ENCODE measurements around the gene ATP10A.

ATP10A gene

GRCh38 chr15:25716414-25717126 is 146.6 kb downstream of the ATP10A start:
- H3K36me3 ChIP-seq (ENCODE audit: control insufficient read depth in 1 of 2, insufficient read depth in 2 of 2, low read length in 2 of 2) = no peaks in the 10 kb centered on the region
- no peak overlapping the region for H2AK5ac ChIP-seq (ENCODE audit: low read length)
- H3K9ac ChIP-seq (ENCODE audit: low read length) = no peak overlapping the region
- H3K9me3 ChIP-seq (ENCODE audit: insufficient read depth, low read depth, low read length) = no peaks in the 10 kb centered on the region
- no peak overlapping the region for H2BK12ac ChIP-seq (ENCODE audit: low read length)
- no peak overlapping the region for H4K8ac ChIP-seq (ENCODE audit: low read depth, low read length)
- H3K18ac ChIP-seq (ENCODE audit: low read length) = no peak overlapping the region
- H2AFZ ChIP-seq (ENCODE audit: insufficient read depth, low read length, poor library complexity) = no peak overlapping the region
- H3K27ac ChIP-seq (ENCODE audit: low read depth, low read length) = no peak overlapping the region
- H3K79me1 ChIP-seq (ENCODE audit: low read length) = no peaks in the 10 kb centered on the region
- H3K4ac ChIP-seq (ENCODE audit: low read depth, low read length) = no peak overlapping the region
- H3K14ac ChIP-seq (ENCODE audit: low read length) = no peak overlapping the region
- DNase-seq = no peak
- H4K91ac ChIP-seq (ENCODE audit: low read depth, low read length) = no peak overlapping the region
- H3K79me2 ChIP-seq (ENCODE audit: control insufficient read depth, insufficient read depth, low read length, poor library complexity) = no peaks in the 10 kb centered on the region
- WGBS (ENCODE audit: extremely low coverage, insufficient coverage, insufficient read length) = no CpG with 5 or more reads among the region's 21 CpGs
- no peaks in the 10 kb centered on the region for H3K4me1 ChIP-seq (ENCODE audit: control insufficient read depth in 1 of 2, insufficient read depth in 2 of 2, low read length in 2 of 2)
- no peak overlapping the region for H3K23ac ChIP-seq (ENCODE audit: low read length)
- no peak overlapping the region for H2BK120ac ChIP-seq (ENCODE audit: insufficient read depth, low read length, poor library complexity)
- no peak overlapping the region for H3K4me2 ChIP-seq (ENCODE audit: low read length)
- H3K27me3 ChIP-seq (ENCODE audit: insufficient read depth, low read length) = no peaks in the 10 kb centered on the region
- no peak overlapping the region for H3K4me3 ChIP-seq (ENCODE audit: low read depth, low read length)
- no peak overlapping the region for H4K12ac ChIP-seq (ENCODE audit: low read depth, low read length)
- no peak overlapping the region for H2BK5ac ChIP-seq (ENCODE audit: low read depth, low read length, poor library complexity)

- Histone ChIP-seq H3K27me3 (ENCODE audit: insufficient read depth, low read length) (no peaks in the 10 kb centered on the region), H3K4me2 (ENCODE audit: low read length) (no peak overlapping the region), H3K23ac (ENCODE audit: low read length) (no peak overlapping the region), H4K8ac (ENCODE audit: low read depth, low read length) (no peak overlapping the region), H2BK5ac (ENCODE audit: low read depth, low read length, poor library complexity) (no peak overlapping the region), H4K91ac (ENCODE audit: low read depth, low read length) (no peak overlapping the region), H3K4ac (ENCODE audit: low read depth, low read length) (no peak overlapping the region), H3K18ac (ENCODE audit: low read length) (no peak overlapping the region), H3K36me3 (ENCODE audit: control insufficient read depth in 1 of 2, insufficient read depth in 2 of 2, low read length in 2 of 2) (no peaks in the 10 kb centered on the region), H4K12ac (ENCODE audit: low read depth, low read length) (no peak overlapping the region), H3K9ac (ENCODE audit: low read length) (no peak overlapping the region), H3K14ac (ENCODE audit: low read length) (no peak overlapping the region), H2AFZ (ENCODE audit: insufficient read depth, low read length, poor library complexity) (no peak overlapping the region), H3K27ac (ENCODE audit: low read depth, low read length) (no peak overlapping the region), H2BK120ac (ENCODE audit: insufficient read depth, low read length, poor library complexity) (no peak overlapping the region), H3K79me1 (ENCODE audit: low read length) (no peaks in the 10 kb centered on the region), H2BK12ac (ENCODE audit: low read length) (no peak overlapping the region), H2AK5ac (ENCODE audit: low read length) (no peak overlapping the region), H3K9me3 (ENCODE audit: insufficient read depth, low read depth, low read length) (no peaks in the 10 kb centered on the region), H3K4me1 (ENCODE audit: control insufficient read depth in 1 of 2, insufficient read depth in 2 of 2, low read length in 2 of 2) (no peaks in the 10 kb centered on the region), H3K79me2 (ENCODE audit: control insufficient read depth, insufficient read depth, low read length, poor library complexity) (no peaks in the 10 kb centered on the region), H3K4me3 (ENCODE audit: low read depth, low read length) (no peak overlapping the region)
- no CpG with 5 or more reads among the region's 18 CpGs for WGBS (ENCODE audit: extremely low coverage, insufficient coverage, insufficient read length)
- DNase-seq = no peak
These were observed 147.4 kb downstream of the ATP10A start for GRCh38 chr15:25715536-25716413.

- Histone ChIP-seq H2BK120ac (ENCODE audit: insufficient read depth, low read length, poor library complexity) (no peak overlapping the region), H3K9ac (ENCODE audit: low read length) (no peak overlapping the region), H3K18ac (ENCODE audit: low read length) (no peak overlapping the region), H3K14ac (ENCODE audit: low read length) (no peak overlapping the region), H3K23ac (ENCODE audit: low read length) (no peak overlapping the region), H3K4me1 (ENCODE audit: control insufficient read depth in 1 of 2, insufficient read depth in 2 of 2, low read length in 2 of 2) (no peaks in the 10 kb centered on the region), H4K8ac (ENCODE audit: low read depth, low read length) (no peak overlapping the region), H3K27me3 (ENCODE audit: insufficient read depth, low read length) (no peaks in the 10 kb centered on the region), H3K79me2 (ENCODE audit: control insufficient read depth, insufficient read depth, low read length, poor library complexity) (no peaks in the 10 kb centered on the region), H2AFZ (ENCODE audit: insufficient read depth, low read length, poor library complexity) (no peak overlapping the region), H2BK5ac (ENCODE audit: low read depth, low read length, poor library complexity) (no peak overlapping the region), H3K27ac (ENCODE audit: low read depth, low read length) (no peak overlapping the region), H2BK12ac (ENCODE audit: low read length) (no peak overlapping the region), H2AK5ac (ENCODE audit: low read length) (no peak overlapping the region), H3K4ac (ENCODE audit: low read depth, low read length) (no peak overlapping the region), H3K9me3 (ENCODE audit: insufficient read depth, low read depth, low read length) (no peaks in the 10 kb centered on the region), H3K36me3 (ENCODE audit: control insufficient read depth in 1 of 2, insufficient read depth in 2 of 2, low read length in 2 of 2) (no peaks in the 10 kb centered on the region), H3K4me3 (ENCODE audit: low read depth, low read length) (no peak overlapping the region), H4K12ac (ENCODE audit: low read depth, low read length) (no peak overlapping the region), H3K4me2 (ENCODE audit: low read length) (no peak overlapping the region), H3K79me1 (ENCODE audit: low read length) (no peaks in the 10 kb centered on the region), H4K91ac (ENCODE audit: low read depth, low read length) (no peak overlapping the region)
- no CpG with 5 or more reads among the region's 3 CpGs for WGBS (ENCODE audit: extremely low coverage, insufficient coverage, insufficient read length)
- no peak for DNase-seq
These were observed 148.6 kb downstream of the ATP10A start for GRCh38 chr15:25714538-25714840.

GRCh38 chr15:25713736-25714537 is 149.2 kb downstream of the ATP10A start:
- Histone ChIP-seq H2BK12ac (ENCODE audit: low read length) (no peak overlapping the region), H2AK5ac (ENCODE audit: low read length) (no peak overlapping the region), H2BK5ac (ENCODE audit: low read depth, low read length, poor library complexity) (no peak overlapping the region), H3K23ac (ENCODE audit: low read length) (no peak overlapping the region), H3K79me2 (ENCODE audit: control insufficient read depth, insufficient read depth, low read length, poor library complexity) (no peaks in the 10 kb centered on the region), H2BK120ac (ENCODE audit: insufficient read depth, low read length, poor library complexity) (no peak overlapping the region), H3K4me2 (ENCODE audit: low read length) (no peak overlapping the region), H4K12ac (ENCODE audit: low read depth, low read length) (no peak overlapping the region), H3K4ac (ENCODE audit: low read depth, low read length) (no peak overlapping the region), H3K18ac (ENCODE audit: low read length) (no peak overlapping the region), H3K36me3 (ENCODE audit: control insufficient read depth in 1 of 2, insufficient read depth in 2 of 2, low read length in 2 of 2) (no peaks in the 10 kb centered on the region), H2AFZ (ENCODE audit: insufficient read depth, low read length, poor library complexity) (no peak overlapping the region), H4K8ac (ENCODE audit: low read depth, low read length) (no peak overlapping the region), H3K9me3 (ENCODE audit: insufficient read depth, low read depth, low read length) (no peaks in the 10 kb centered on the region), H3K27ac (ENCODE audit: low read depth, low read length) (no peak overlapping the region), H3K4me1 (ENCODE audit: control insufficient read depth in 1 of 2, insufficient read depth in 2 of 2, low read length in 2 of 2) (no peaks in the 10 kb centered on the region), H3K79me1 (ENCODE audit: low read length) (no peaks in the 10 kb centered on the region), H4K91ac (ENCODE audit: low read depth, low read length) (no peak overlapping the region), H3K9ac (ENCODE audit: low read length) (no peak overlapping the region), H3K14ac (ENCODE audit: low read length) (no peak overlapping the region), H3K4me3 (ENCODE audit: low read depth, low read length) (no peak overlapping the region), H3K27me3 (ENCODE audit: insufficient read depth, low read length) (no peaks in the 10 kb centered on the region)
- DNase-seq = no peak
- WGBS (ENCODE audit: extremely low coverage, insufficient coverage, insufficient read length) = no CpG with 5 or more reads among the region's 35 CpGs
